ENCODE results near the gene RGS10.
"Not testable (repeated sequence)": the region's sequence is repeated elsewhere in the genome, so short reads cannot be mapped to it uniquely, and the experiment has no call there.

The RGS10 gene

GRCh38 chr10:119468542-119469324, 73.8 kb downstream of the RGS10 start:
- no peak for DNase-seq (ENCODE audit: low spot score)

- peak; percentile 64 for DNase-seq (ENCODE audit: low spot score)
These were observed 75.9 kb downstream of the RGS10 start for GRCh38 chr10:119466655-119467054.

GRCh38 chr10:119466076-119466475, 76.4 kb downstream of the RGS10 start:
- no peak for DNase-seq (ENCODE audit: low spot score)

GRCh38 chr10:119465085-119465484, 77.4 kb downstream of the RGS10 start:
- no peak for DNase-seq (ENCODE audit: low spot score)

- DNase-seq (ENCODE audit: low spot score) = not testable (repeated sequence)
These were observed 79.3 kb downstream of the RGS10 start for GRCh38 chr10:119463195-119463594.

- DNase-seq (ENCODE audit: low spot score) = no peak
These were observed 79.7 kb downstream of the RGS10 start for GRCh38 chr10:119462773-119463172.

GRCh38 chr10:119461923-119462322, 80.6 kb downstream of the RGS10 start:
- DNase-seq (ENCODE audit: low spot score) = no peak

- peak; percentile 91 for DNase-seq (ENCODE audit: low spot score)
These were observed 81.1 kb downstream of the RGS10 start for GRCh38 chr10:119461380-119461779.

- no peak for DNase-seq (ENCODE audit: low spot score)
These were observed 81.9 kb downstream of the RGS10 start for GRCh38 chr10:119460369-119461195.

GRCh38 chr10:119459681-119460340, 82.7 kb downstream of the RGS10 start:
- no peak for DNase-seq (ENCODE audit: low spot score)

- DNase-seq (ENCODE audit: low spot score) = no peak
These were observed 84.4 kb downstream of the RGS10 start for GRCh38 chr10:119457966-119458766.

GRCh38 chr10:119456435-119456810, 86.1 kb downstream of the RGS10 start:
- no peak for DNase-seq (ENCODE audit: low spot score)

GRCh38 chr10:119455609-119456434, 86.7 kb downstream of the RGS10 start:
- DNase-seq (ENCODE audit: low spot score) = no peak

- DNase-seq (ENCODE audit: low spot score) = no peak
These were observed 87.5 kb downstream of the RGS10 start for GRCh38 chr10:119454990-119455389.

GRCh38 chr10:119454316-119454715, 88.2 kb downstream of the RGS10 start:
- DNase-seq (ENCODE audit: low spot score) = no peak

- no peak for DNase-seq (ENCODE audit: low spot score)
These were observed 89.2 kb downstream of the RGS10 start for GRCh38 chr10:119453313-119453712.

GRCh38 chr10:119452396-119452795, 90.1 kb downstream of the RGS10 start:
- no peak for DNase-seq (ENCODE audit: low spot score)

- DNase-seq (ENCODE audit: low spot score) = no peak
These were observed 91.1 kb downstream of the RGS10 start for GRCh38 chr10:119451300-119451896.

- DNase-seq (ENCODE audit: low spot score) = peak; percentile 26
These were observed 91.8 kb downstream of the RGS10 start for GRCh38 chr10:119450606-119451299.

Measured in kidney tubule cell (primary cell).